Epithelial cell of proximal tubule (primary cell): ENCODE results near the gene SORCS2. TPM values are rescaled to one million over a fixed set of nuclear protein-coding genes. Genes with fewer than 3 reads are reported as not detected.

ENCODE experiments used
- DNase-seq: peaks from one replicate; pipeline ENCODE4 v3.0.0-alpha.2; 2011; ENCODE audit warnings: low read depth
- H3K4me3 ChIP-seq: 2 replicates; pipeline ENCODE4 v1.5.1; 2011; ENCODE audit warnings: low read depth, mild to moderate bottlenecking, low read length
- total RNA-seq: library from RNA; depleted of rRNA; stranded (reverse); fragments of >200 nt; gene quantifications from 2 replicates; pipeline ENCODE4 v1.2.3, GENCODE V29; 2015
- TF ChIP-seq, protein P1 (sequence below): conservative IDR thresholded peaks from 2 replicates; pipeline ENCODE4 v1.5.1; 2012; ENCODE audit warnings: low read depth, mild to moderate bottlenecking, low read length

The SORCS2 gene
- total RNA-seq, 1 donor from 2014 or later = 0.29 TPM

DNA sequence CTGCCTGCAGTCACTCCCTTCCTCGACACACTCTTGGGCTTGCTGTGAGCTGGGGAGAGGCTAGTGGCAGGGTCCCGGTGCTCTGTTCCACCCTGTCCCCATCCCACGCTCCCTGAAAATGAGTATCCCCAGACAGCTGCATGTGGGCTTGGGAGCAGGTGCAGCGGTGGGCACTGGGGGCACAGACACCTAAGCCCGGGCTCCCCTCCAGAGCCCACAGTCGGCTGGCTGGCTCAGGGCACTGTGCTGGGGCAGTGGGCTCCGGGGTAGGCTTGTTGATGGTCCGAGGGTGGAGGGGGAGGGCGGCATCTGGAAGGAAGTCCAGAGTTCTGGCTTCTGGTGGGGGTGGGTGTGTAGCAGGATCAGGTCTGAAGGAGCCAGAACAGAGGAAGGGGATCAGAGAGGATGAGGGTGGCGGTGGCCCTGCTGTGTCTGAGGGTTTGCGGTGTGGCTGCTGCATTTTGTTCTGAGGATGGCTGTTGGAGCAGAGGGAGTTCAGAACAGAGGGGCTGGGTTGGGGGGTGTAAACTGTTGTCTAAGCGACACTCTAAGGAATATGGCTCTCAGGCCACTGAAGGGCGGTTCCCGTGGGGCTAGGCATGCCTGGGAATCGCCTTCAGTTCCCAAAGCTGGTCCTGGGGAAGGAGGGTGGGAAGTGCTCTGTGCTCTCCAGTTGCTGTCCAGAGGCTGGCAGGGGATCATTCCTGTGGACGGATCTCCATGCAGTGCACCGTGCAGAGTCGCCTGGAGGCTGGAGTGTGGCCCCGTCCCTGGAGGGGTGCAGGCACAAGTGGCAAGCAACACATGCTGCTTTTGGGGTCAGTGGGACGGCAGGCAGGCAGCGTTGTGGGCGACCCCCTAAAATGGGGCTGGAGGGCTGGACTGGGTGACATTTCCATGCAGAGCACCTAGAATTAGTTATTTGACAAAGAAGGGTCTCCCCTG, 114.0 kb downstream of the SORCS2 start:
- TF ChIP-seq, protein P1, sequence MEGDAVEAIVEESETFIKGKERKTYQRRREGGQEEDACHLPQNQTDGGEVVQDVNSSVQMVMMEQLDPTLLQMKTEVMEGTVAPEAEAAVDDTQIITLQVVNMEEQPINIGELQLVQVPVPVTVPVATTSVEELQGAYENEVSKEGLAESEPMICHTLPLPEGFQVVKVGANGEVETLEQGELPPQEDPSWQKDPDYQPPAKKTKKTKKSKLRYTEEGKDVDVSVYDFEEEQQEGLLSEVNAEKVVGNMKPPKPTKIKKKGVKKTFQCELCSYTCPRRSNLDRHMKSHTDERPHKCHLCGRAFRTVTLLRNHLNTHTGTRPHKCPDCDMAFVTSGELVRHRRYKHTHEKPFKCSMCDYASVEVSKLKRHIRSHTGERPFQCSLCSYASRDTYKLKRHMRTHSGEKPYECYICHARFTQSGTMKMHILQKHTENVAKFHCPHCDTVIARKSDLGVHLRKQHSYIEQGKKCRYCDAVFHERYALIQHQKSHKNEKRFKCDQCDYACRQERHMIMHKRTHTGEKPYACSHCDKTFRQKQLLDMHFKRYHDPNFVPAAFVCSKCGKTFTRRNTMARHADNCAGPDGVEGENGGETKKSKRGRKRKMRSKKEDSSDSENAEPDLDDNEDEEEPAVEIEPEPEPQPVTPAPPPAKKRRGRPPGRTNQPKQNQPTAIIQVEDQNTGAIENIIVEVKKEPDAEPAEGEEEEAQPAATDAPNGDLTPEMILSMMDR = no peak

DNA sequence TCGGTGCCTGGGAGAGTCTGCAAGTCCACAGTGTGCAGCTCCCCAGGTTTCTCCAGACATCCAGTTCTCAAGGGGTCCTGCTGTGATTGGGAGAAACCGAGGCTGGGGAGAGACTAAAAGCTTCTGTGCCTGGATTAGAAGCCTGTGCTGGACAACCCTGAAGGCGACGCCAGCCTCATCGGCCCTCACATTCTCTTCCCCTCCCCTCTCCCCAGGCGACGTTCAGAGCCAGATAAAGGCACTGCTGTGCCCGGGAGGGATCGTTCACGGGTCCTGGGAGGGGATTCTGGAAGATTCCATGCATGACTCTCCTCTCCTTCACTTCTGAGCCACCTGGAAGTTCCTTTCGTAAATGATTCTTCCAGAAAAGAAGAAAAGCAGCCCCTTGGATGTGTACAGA, 114.6 kb downstream of the SORCS2 start:
- TF ChIP-seq, protein P1 = no peak
- no peak overlapping the region for H3K4me3 ChIP-seq
- no peak for DNase-seq

More for the DNA sequence above, 114.0 kb downstream of the SORCS2 start:
- no peak for DNase-seq
- no peak overlapping the region for H3K4me3 ChIP-seq

DNA sequence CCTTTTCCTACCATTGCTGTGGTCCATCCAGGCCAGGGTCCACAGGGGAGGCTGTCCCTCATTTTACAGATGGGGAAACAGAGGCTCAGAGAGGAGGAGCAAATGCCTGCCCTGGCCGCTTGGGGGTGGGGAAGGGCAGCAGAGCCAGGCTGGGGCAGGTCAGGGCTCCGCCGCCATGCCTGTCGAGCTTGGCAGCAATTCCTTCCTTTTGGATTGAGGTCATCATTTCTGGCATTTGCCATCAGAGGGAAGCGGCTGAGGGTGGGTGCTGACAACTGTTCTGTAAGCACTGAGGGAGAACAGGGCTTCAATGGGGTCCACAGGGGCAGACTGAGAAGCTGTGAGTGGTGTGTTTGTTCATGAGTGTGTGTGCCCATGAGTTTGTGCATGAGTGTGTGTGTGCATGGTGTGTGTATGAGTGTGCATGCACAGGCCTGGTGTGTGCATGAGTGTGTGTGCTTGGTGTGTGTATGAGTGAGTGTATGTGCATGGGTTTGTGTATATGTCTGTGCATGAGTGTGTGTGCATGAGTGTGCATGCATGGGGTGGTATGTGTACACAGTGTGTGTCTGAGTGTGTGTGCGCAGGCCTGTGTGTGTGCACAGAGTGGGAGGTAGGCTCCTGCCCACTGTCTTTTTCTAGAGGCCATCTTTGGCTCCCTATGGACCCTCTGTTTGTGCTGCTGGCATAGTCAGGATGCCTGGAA, 115.2 kb downstream of the SORCS2 start:
- no peak for DNase-seq
- no peak overlapping the region for H3K4me3 ChIP-seq
- TF ChIP-seq, protein P1 = no peak

DNA sequence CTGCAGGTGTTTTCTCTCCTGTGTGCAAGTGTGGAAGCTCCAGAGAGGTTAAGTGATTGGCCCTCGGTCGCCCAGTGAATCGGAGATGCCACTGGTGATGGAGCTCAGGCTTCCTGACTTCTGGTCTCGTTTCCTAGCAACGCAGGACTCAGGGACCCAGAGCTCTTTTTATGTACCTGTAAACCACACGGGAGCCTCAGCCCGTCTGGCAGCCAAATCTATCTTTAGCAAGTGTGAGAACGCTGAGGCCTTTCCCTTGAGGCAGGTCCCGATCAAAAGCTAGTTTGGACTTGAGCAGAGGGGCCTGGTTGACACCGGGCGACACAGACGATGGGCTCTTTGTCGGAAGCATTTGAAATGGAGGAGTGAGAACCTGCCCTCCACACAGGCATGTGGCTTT, 116.8 kb downstream of the SORCS2 start:
- DNase-seq = no peak
- TF ChIP-seq, protein P1 = no peak
- no peak overlapping the region for H3K4me3 ChIP-seq

DNA sequence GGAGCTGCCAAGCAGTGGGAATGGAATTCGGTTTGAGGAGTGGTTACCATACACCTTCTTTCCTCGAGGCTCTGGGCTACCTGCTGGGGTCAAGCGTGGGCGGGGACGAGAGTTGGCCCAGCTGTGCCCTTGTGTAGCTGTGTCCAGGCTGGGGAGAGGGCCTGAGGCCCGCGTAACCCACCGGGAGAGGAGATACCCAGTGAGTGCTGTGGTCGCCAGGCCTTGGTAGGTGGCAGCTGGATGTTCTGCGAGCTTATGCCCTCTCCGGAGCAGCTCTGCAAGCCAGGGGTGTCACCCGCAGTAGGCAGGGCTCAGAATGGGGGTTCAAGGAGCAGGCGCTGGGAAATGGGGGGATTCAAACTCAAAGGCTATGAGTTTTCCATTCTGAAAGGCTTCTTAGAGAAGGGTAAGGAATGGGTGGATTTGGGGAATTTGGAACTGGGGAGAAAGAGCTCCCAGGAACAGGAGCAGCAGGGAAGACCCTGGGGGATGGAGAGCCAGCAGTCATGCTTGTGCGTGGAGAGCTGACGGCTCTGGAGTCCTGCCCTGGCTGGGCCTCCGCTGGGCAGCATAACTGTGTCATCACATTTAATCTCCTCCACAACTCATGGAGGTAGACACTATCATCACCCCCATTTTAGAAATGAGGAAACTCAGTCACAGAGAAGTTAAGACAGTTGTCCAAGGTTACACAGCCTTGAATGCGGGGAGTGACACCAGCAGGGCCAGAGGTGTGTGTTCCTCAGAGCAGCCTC, 117.5 kb downstream of the SORCS2 start:
- TF ChIP-seq, protein P1 = no peak
- no peak for DNase-seq
- no peak overlapping the region for H3K4me3 ChIP-seq

DNA sequence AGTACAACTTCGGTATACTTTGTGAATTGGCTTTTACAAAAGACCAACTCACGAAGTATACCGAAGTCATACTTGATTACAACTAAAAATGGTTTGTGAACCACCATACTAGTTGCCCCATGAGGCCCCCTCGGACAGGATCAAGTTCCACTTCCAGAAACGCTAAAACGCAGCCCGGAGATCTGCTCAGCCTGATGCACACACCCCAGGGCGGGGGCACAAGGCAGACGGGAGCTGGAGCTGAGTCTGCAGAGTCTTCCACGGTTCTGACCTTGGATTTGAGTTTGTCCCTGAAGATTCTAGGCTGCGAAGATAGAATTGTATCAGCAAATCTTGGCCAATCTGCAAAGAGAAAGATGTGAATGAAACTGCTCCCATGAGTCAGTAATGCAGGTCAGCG, 118.1 kb downstream of the SORCS2 start:
- TF ChIP-seq, protein P1 = no peak
- no peak overlapping the region for H3K4me3 ChIP-seq
- DNase-seq = no peak
